Loucy (cell line): ENCODE results near the gene SGSM2.

Source experiments
- H2AFZ ChIP-seq: fragments of 200-600 bp; sonication (generic); 2 replicates; pipeline ENCODE4 v1.6.0; 2016; ENCODE audit warnings: antibody characterized with exemption, mild to moderate bottlenecking, low read length, moderate library complexity
- H3F3A ChIP-seq: fragments of 200-600 bp; 2 replicates; pipeline ENCODE4 v1.6.0; 2016; ENCODE audit warnings: antibody characterized with exemption, low read depth, mild to moderate bottlenecking
- H3K27me3 ChIP-seq: fragments of 200-600 bp; sonication (generic); 2 replicates; pipeline ENCODE4 v1.6.1; 2014; ENCODE audit warnings: low read length, mild to moderate bottlenecking; ENCODE audit not compliant: insufficient read depth, poor library complexity, severe bottlenecking
- H3K36me3 ChIP-seq: fragments of 200-600 bp; sonication (generic); 2 replicates; pipeline ENCODE4 v1.6.1; 2016; ENCODE audit warnings: low read length; ENCODE audit not compliant: insufficient read depth
- H3K4me1 ChIP-seq: fragments of 200-600 bp; sonication (generic); 2 replicates; pipeline ENCODE4 v1.5.1; 2014; ENCODE audit warnings: low read length, mild to moderate bottlenecking; ENCODE audit not compliant: insufficient read depth, poor library complexity, severe bottlenecking
- H3K4me2 ChIP-seq: fragments of 200-600 bp; sonication (generic); 2 replicates; pipeline ENCODE4 v1.6.0; 2014; ENCODE audit warnings: antibody characterized with exemption, low read length, low read depth, mild to moderate bottlenecking; ENCODE audit not compliant: poor library complexity, severe bottlenecking
- H3K4me3 ChIP-seq: fragments of 200-600 bp; sonication (generic); 2 replicates; pipeline ENCODE4 v1.5.1; 2014; ENCODE audit warnings: low read length, mild to moderate bottlenecking, mixed read lengths; ENCODE audit not compliant: poor library complexity, severe bottlenecking
- H3K79me2 ChIP-seq: fragments of 200-600 bp; sonication (generic); 2 replicates; pipeline ENCODE4 v1.6.1; 2014; ENCODE audit warnings: low read length; ENCODE audit not compliant: insufficient read depth
- H3K9ac ChIP-seq: fragments of 200-600 bp; sonication (generic); 2 replicates; pipeline ENCODE4 v1.6.0; 2014; ENCODE audit warnings: mild to moderate bottlenecking, low read depth, low read length, moderate library complexity; ENCODE audit not compliant: poor library complexity, severe bottlenecking
- H3K9me2 ChIP-seq: fragments of 200-600 bp; sonication (generic); replicated peaks from 2 replicates; pipeline ENCODE4 v1.6.1; 2016; ENCODE audit warnings: low read depth, low read length, mixed read lengths
- H3K9me3 ChIP-seq: fragments of 200-600 bp; sonication (generic); 2 replicates; pipeline ENCODE4 v1.6.1; 2014; ENCODE audit warnings: mild to moderate bottlenecking, antibody characterized with exemption, low read length, low read depth; ENCODE audit not compliant: insufficient read depth
- H4K20me1 ChIP-seq: fragments of 200-600 bp; sonication (generic); 2 replicates; pipeline ENCODE4 v1.6.0; 2014; ENCODE audit warnings: antibody characterized with exemption, low read length, mild to moderate bottlenecking; ENCODE audit not compliant: insufficient read depth, poor library complexity, severe bottlenecking
- EZH2phosphoT487 ChIP-seq: fragments of 200-600 bp; IDR thresholded peaks from 2 replicates; pipeline ENCODE4 v1.6.1; 2018; ENCODE audit warnings: antibody characterized with exemption, mild to moderate bottlenecking, moderate library complexity, borderline replicate concordance
- TF ChIP-seq, protein P1 (sequence below): fragments of 200-600 bp; sonication (generic); conservative IDR thresholded peaks from 2 replicates; pipeline ENCODE4 v1.5.1; 2014; ENCODE audit warnings: mild to moderate bottlenecking, antibody characterized with exemption, low read length

SGSM2 gene

DNA sequence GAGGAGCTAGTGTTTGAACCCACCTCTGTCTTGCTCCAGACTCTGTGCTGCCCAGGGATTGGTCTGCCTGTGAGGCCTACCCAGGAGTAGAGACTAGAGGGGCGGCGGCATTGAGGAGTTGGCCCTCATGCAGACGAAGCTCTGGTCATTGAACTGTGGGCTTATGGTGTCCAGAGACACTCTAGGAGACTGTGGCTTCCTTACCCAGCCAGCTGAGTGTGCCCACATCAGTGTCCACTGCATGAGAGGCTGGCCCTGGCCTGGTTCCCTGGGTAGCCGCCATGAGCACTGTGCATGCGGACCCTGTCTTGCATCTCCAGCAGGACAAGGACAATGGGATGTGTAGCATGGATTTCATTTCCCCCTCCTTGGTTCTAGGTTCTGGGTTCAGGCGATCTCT lies 14.0 kb downstream of the SGSM2 start:
- Histone ChIP-seq H3K4me2 (no peak overlapping the region), H3K4me3 (no peak overlapping the region), H3K9me3 (no peaks in the 10 kb centered on the region), H4K20me1 (no peaks in the 10 kb centered on the region), H2AFZ (no peak overlapping the region), H3F3A (peaks cover 8% of the 10 kb centered on the region; the same call in 1 of the 2 replicates), H3K79me2 (no peaks in the 10 kb centered on the region), H3K36me3 (no peaks in the 10 kb centered on the region), H3K9ac (no peak overlapping the region), H3K27me3 (no peaks in the 10 kb centered on the region), H3K4me1 (no peaks in the 10 kb centered on the region), H3K9me2 (no peaks in the 10 kb centered on the region)
- TF ChIP-seq EZH2phosphoT487: no peak
- TF ChIP-seq, protein P1, sequence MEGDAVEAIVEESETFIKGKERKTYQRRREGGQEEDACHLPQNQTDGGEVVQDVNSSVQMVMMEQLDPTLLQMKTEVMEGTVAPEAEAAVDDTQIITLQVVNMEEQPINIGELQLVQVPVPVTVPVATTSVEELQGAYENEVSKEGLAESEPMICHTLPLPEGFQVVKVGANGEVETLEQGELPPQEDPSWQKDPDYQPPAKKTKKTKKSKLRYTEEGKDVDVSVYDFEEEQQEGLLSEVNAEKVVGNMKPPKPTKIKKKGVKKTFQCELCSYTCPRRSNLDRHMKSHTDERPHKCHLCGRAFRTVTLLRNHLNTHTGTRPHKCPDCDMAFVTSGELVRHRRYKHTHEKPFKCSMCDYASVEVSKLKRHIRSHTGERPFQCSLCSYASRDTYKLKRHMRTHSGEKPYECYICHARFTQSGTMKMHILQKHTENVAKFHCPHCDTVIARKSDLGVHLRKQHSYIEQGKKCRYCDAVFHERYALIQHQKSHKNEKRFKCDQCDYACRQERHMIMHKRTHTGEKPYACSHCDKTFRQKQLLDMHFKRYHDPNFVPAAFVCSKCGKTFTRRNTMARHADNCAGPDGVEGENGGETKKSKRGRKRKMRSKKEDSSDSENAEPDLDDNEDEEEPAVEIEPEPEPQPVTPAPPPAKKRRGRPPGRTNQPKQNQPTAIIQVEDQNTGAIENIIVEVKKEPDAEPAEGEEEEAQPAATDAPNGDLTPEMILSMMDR: no peak

DNA sequence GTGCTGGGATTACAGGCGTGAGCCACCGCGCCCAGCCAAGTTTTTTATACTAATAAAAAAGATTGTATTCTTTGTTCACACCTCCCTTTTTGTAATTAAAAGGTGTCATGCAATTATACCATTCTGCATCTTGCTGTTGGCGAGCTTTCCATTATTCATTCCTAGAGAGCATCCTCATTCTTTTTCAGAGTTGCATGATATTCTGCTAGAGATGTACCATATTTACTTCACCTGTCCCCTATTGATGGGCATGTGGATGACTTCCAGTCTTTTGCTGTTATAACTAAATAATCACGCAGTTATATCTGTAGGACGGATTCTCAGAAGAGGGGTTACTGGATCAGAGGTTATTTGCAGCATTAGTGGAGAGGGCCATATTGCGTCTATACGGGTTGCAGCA lies 17.0 kb downstream of the SGSM2 start:
- Histone ChIP-seq H3K9ac (no peak overlapping the region), H4K20me1 (no peaks in the 10 kb centered on the region), H3K9me3 (no peaks in the 10 kb centered on the region), H3K4me3 (no peak overlapping the region), H3K79me2 (no peaks in the 10 kb centered on the region), H3K27me3 (no peaks in the 10 kb centered on the region), H2AFZ (no peak overlapping the region), H3K9me2 (no peaks in the 10 kb centered on the region), H3K36me3 (no peaks in the 10 kb centered on the region), H3F3A (peaks cover 8% of the 10 kb centered on the region; the same call in 1 of the 2 replicates), H3K4me1 (no peaks in the 10 kb centered on the region), H3K4me2 (no peak overlapping the region)
- TF ChIP-seq, protein P1: no peak
- no peak for TF ChIP-seq EZH2phosphoT487

DNA sequence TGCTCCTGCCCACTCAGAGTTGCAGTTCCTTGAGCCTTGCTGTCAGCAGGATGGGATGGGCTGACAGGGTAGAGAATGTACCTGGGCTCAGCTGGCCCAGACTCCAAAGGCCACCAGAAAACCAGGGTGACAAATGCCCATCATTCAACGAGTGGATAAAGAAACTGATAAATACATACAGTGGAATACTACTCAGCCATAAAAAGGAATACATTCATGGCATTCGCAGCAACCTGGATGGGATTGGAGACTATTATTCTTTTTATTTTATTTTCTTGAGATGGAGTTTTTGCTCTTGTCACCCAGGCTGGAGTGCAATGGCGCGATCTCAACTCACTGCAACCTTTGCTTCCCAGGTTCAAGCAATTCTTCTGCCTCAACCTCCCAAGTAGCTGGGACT lies 19.9 kb downstream of the SGSM2 start:
- Histone ChIP-seq H3K9ac (no peak overlapping the region), H3K9me2 (no peaks in the 10 kb centered on the region), H3K4me3 (no peak overlapping the region), H3K79me2 (no peaks in the 10 kb centered on the region), H4K20me1 (no peaks in the 10 kb centered on the region), H3K4me2 (no peak overlapping the region), H3F3A (peaks cover 8% of the 10 kb centered on the region; the same call in 1 of the 2 replicates), H3K9me3 (no peaks in the 10 kb centered on the region), H3K36me3 (no peaks in the 10 kb centered on the region), H2AFZ (no peak overlapping the region), H3K4me1 (no peaks in the 10 kb centered on the region), H3K27me3 (no peaks in the 10 kb centered on the region)
- no peak for TF ChIP-seq EZH2phosphoT487
- TF ChIP-seq, protein P1: no peak
